Stimulated activated CD4-positive, alpha-beta T cell treated with anti-CD3 and anti-CD28 coated beads, Interleukin-2, amount 100 ng/mL, for 48 hours (primary cell): ENCODE results near the gene OGFOD1.

ENCODE experiments used
- DNase-seq, 2 donors: peaks; one replicate each; pipeline ENCODE4 v3.0.0-alpha.2; 2020

OGFOD1 gene

DNA sequence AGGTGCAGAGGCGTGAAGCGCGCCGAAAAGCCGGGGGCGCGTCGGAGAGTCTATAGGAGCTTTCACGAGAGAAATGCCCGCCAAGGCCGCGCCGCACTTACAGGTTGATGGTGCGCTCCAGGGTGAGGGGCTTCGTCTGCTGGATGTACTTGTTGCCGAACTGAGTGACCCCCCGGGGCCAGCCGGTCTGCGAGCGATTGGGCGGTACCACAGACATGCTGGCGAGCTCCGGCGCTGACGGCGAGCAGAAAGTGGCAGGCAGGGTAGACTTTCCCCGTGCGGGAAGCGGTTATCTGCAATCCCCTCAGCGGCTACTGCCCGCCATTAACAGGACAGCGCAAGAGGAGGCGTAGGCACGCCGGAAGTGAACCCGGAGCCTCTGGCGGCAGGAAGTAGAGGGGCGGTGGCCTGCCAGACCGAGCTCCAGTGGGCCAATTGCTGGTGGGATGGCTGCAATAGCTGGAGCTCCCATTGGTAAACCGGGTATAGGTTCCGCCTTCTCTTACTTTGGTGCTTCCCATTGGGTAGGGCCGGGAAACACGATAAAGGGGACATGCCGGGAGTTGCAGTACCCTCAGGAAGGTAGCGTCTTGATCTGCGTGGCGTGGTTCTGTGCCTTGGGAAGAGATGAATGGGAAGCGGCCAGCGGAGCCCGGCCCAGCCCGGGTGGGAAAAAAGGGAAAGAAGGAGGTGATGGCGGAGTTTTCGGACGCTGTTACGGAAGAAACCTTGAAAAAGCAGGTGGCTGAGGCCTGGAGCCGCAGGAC, at the start of gene OGFOD1, which contains the start of gene NUDT21:
TSS of gene OGFOD1 (plus strand) at position 569 of the 767 bp plus-strand sequence. CDS start at position 628, 59 bp downstream.
TSS of gene NUDT21 (minus strand) at position 347 of the 767 bp plus-strand sequence. CDS start at position 217, 130 bp downstream.
- peak; percentile 81 for DNase-seq

DNA sequence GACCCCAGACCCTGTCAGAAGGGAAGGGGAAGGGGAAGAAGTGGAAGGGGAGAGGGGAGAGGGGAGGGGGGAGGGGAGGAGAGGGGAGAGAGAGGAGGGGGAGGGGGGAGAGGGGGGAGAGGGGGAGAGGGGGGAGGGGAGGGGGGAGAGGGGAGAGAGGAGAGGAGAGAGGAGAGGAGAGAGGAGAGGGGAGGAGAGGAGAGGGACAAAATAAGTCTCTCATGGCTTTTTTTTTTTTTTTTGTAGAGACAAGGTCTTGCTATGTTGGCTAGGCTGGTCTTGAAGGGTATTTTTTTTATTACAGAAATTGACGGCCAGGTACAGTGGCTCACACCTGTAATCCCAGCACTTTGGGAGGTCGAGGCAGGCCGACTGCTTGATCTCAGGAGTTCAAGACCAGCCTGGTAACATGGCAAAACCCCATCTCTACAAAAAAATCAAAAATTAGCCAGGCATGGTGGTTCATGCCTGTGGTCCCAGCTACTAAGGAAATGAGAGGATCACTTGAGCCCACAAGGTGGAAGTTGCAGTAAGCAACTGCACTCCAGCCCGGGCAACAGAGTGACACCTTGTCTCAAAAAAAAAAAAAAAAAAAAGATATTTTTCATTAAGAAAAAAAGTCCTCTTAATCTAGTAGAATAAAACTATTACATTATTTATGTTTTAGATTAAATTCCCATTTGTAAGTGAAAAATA, 45.2 kb upstream of the OGFOD1 start:
- no peak for DNase-seq

DNA sequence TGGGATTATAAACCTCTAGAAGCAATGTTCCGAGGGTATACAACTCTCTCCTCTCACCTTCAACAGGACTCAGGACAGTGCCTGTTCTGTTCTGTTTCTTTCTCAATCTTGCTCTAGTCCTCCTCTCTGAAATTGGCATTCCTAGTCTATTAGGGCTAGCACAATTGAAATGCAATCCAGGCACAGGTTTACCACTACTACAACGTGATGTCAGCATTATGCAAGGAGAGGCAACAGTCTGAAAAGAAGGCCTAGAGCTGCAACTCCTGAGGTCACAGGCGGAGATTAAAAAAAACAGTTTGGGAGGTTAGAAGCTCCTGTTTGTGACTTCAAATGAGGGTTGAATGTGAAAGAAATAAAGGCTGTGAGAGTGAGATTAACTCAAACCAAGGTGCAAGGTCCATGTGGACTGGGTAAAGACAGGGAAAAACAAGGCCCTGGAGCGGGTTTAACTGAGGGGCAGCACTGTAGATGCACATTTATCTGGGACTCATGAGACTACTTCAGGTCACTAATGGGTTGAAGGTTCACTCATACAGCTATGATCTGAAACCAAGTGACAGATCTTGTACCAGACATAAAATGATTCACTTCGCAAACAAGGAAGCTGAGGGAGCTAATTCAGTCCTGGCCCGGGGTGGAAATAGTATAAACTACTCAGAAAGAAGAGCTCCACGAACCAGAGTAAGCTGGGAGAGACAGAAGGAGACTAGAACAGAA, 42.8 kb upstream of the OGFOD1 start:
- no peak for DNase-seq

GRCh38 chr16:56409195-56409594, 42.2 kb upstream of the OGFOD1 start:
- no peak for DNase-seq

DNA sequence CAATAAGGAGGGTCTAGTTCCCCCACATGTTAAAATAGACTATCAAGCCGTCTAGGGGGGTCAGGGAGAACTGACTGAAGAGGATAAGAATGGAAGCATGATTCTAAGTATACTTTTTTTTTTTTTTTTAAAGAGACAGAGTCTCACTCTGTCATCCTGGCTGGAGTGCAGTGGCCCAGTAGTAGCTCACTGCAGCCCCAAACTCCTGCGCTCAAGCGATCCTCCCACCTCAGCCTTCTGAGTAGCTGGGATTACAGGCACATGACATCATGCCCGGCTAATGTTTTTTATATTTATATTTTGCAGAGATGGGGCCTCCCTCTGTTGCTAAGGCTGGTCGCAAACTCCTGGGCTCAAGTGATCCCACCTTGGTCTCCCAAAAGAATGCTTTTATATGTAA, 40.2 kb upstream of the OGFOD1 start:
- no peak for DNase-seq

GRCh38 chr16:56411624-56412023, 39.7 kb upstream of the OGFOD1 start:
- DNase-seq = no peak

- no peak for DNase-seq
These were observed 38.0 kb upstream of the OGFOD1 start for GRCh38 chr16:56413381-56413780.

DNA sequence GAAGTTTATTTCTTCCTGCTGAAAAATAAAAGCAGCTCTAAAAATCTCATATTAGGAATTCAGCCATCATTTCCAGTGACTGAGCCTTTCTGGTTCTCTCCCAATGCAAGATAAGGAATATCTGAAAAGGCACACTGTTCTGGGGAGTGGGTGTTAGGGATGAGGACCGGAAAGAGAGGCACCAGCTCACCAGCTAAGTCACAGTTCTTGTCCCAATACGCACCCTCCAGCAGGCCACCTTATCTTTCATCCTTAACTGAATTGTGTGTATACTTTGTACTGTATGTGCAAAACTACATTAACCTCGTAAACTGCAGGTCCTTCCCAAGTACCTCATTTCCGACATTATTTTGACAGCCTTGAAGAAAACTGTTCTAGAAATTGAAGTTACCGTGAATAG, 37.0 kb upstream of the OGFOD1 start:
- DNase-seq = no peak

- no peak for DNase-seq
These were observed 35.5 kb upstream of the OGFOD1 start for GRCh38 chr16:56415875-56416274.

- no peak for DNase-seq
These were observed 34.2 kb upstream of the OGFOD1 start for GRCh38 chr16:56417138-56417537.

- no peak for DNase-seq
These were observed 31.4 kb upstream of the OGFOD1 start for GRCh38 chr16:56419740-56420548.

- DNase-seq = no peak
These were observed 30.7 kb upstream of the OGFOD1 start for GRCh38 chr16:56420613-56421012.

DNA sequence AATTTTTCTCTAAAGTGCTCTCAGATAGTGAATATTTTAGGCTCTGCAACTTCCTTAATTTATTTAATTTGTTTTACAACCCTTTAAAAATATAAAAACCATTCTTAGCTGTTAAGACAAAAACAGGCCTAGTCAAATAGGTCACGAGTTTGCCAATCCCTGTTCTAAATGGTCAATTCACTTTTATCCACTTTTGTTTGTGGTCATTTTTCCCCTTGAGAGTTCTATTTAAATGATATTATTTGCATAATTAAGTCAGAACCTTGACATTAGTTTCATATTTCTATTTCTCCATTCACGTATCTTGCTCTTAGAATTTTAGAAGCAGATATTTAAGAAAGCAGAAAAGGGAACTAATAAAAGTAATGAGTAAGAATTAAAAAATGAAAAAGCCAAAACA, 30.0 kb upstream of the OGFOD1 start:
- no peak for DNase-seq

DNA sequence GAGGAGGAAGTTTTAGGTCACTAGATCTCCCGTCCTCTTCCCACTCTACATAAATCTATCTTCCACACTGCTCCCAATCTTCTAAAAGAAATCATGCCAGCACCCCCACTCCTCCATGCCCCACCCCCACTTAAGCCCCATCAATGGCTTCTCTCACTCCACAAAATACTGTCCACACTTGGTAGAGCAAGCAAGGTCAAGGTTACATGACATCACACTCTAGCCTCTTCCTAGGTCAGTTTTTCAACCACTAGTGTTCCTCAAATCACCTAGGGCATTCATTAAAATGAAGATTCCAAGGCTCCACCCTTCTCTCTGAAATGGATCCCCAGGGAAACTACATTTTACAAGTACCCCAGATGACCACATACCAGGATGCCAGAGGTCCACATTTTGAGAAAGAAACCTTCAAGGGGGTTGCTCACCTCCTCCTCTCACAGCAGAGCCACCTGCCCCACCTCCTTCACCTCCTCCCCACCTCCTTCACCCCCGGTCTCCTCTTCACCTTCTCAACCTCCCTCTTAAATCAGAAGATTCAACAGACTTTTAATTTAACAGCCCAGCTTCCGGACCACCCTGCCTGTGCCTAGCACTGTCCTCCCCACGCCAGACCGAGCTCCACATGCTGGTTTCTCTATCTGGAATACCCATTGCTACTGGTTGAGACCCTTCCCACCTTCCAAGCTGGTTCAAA, 29.2 kb upstream of the OGFOD1 start:
- no peak for DNase-seq

GRCh38 chr16:56422896-56423441, 28.4 kb upstream of the OGFOD1 start:
- no peak for DNase-seq

DNA sequence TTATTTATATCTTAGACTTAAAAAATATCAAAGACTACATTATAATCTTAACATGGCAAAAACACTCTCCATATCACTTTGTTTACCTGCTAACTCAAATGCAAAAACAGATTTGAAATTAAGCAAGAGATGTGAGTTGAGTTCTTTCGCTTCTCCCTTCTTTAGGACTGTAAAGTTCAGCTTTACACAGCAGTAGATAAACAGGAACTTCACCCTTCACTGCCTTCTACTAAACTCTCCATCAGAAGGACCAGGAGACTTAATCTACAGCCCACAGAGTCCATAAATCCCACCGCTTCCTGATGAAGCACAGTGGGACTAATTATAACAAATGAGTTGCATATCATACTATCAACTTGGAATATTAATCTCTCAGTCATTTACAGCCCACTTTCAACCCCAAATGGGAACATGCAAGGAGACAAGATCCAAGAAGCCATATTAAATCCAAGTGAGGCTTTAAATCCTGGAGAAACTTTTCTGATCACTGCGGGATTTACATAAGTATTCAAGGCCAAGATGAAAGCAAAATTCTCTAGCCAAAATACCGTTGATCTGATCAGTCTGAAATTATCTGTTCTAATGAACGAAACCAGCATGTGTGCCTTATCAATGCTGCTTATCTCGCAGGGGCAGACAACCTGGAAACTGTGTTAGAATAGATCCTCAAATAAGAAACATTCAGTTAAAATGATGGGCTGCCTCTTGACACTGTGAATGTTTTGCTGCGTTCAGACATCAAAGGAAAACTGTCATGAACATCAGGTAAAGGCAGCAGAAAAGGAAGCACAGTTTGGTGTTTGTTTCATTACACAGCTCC, 27.6 kb upstream of the OGFOD1 start:
- DNase-seq = no peak

- DNase-seq = no peak
These were observed 27.0 kb upstream of the OGFOD1 start for GRCh38 chr16:56424404-56424764.

DNA sequence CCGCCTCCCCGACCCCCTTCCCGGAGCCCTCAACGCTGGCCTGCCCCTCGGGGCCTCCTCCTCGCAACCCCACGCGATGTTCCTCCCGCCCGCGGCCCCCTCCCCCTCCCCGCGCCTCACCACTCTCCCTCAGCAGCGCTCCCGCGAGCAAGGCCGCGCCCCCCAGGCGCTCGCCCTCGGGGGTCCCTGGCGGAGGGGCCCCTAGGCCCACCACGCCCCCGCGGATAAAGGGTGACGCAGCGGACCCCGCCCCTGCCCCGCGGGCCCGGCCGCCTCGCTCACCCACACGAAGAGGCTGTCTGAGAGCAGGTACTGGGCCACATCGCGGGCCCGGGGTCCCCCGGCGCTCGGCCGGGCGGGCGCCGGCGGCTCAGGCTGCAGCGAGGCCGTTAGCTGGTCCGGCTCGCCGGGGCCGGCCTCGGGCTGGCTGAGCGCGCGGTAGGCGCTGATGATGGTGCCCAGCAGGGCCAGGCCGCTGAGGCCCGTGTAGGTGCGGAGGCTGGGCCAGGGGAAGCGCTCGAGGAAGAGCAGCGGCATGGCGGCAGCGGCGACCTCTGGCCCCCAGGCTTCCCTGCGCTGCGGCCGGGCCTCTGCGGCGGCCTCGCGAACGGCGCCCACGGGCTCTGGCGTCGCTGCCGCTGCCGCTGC, 26.4 kb upstream of the OGFOD1 start:
- peak; percentile 17 to 21 for DNase-seq

- DNase-seq = peak; percentile 36 to 60
These were observed 25.9 kb upstream of the OGFOD1 start, which contains the start of gene AMFR for GRCh38 chr16:56425439-56425832. Gene AMFR, minus strand, starts transcription at chr16:56425545. Its CDS starts 218 bp downstream, at chr16:56425327.

- no peak for DNase-seq
These were observed 24.8 kb upstream of the OGFOD1 start for GRCh38 chr16:56426585-56426984.
